Brain microvascular endothelial cell (primary cell): ENCODE results near the gene MID1.
A peak's percentile ranks its signal among the peaks of the same experiment; 100 is the strongest.
"Not testable (repeated sequence)": the region's sequence is repeated elsewhere in the genome, so short reads cannot be mapped to it uniquely, and the experiment has no call there.

Experiments used
- DNase-seq: peaks from one replicate; pipeline ENCODE4 v3.0.0-alpha.2; 2020
- H3K27ac ChIP-seq: fragments of 250-450 bp; sonication (Bioruptor Pico); 2 replicates; pipeline ENCODE4 v1.5.1; 2020; ENCODE audit warnings: mild to moderate bottlenecking, moderate library complexity
- H3K27me3 ChIP-seq: fragments of 250-450 bp; sonication (Bioruptor Pico); replicated peaks from 2 replicates; pipeline ENCODE4 v1.5.1; 2020; ENCODE audit warnings: mild to moderate bottlenecking
- H3K36me3 ChIP-seq: fragments of 250-450 bp; sonication (Bioruptor Pico); replicated peaks from 2 replicates; pipeline ENCODE4 v1.5.1; 2020; ENCODE audit warnings: mild to moderate bottlenecking
- H3K4me3 ChIP-seq: 2 replicates; pipeline ENCODE4 v1.5.1; 2011; ENCODE audit warnings: low read depth, mild to moderate bottlenecking, control low read depth, low read length, moderate library complexity
- in situ Hi-C: cut with HindIII; loops from 2 replicates; pipeline ENCODE4 v1.10.0; 2017; ENCODE audit warnings: low sequenced_read_pairs, low pct_ligation_motif_present
- TF ChIP-seq, protein P1 (sequence below): IDR thresholded peaks from 2 replicates; pipeline ENCODE4 v1.5.1; 2011; ENCODE audit warnings: low read depth, mild to moderate bottlenecking, moderate library complexity, low read length, control low read depth, inconsistent platforms; ENCODE audit errors: missing control alignments

MID1 gene

DNA sequence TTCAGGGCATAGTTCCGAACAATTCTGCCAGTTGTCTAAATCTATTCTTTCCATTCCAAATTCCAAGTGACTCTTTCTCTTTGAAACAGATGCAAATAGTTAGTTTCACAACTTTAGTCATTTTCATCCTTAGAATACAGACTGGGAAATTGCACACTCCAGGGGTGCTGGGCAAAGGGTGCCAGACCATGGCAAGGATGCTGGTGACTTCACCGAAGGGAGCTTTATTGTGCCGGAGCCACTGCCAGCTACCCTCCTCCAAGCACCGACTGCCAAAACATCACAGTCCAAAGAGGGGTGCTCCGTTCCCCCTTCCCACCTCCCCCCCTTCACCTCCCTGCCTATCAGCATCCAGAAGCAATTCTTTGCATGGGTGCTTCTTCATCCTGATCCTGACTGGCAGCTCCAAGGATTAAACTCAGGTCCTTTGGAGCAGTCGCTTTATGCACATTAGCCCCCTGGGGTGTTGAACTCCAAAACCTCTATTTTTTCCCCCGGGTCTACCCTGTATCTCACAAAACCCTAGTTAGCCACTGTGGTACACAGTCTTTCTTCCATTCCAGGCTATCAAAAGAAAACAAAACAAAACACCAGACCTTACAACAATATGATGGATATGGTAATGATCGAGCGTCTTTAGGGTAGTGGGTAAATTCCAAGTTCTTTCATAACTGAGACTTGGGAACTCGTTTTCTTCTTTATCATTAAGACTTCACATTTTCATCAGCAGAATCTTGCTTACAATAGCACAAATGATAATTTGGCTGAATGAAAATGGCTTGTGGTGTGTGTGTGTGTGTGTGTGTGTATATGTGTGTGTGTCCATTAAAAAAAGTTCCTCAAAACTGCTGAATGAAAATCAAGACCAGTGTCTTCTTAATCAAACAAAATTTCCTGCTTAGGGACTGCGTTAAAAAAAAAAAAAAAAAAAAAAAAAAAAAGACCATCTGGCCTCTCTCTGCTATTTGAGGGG is 28.7 kb downstream of the MID1 start:
- H3K27me3 ChIP-seq = no peaks in the 10 kb centered on the region
- DNase-seq = no peak
- TF ChIP-seq, protein P1, sequence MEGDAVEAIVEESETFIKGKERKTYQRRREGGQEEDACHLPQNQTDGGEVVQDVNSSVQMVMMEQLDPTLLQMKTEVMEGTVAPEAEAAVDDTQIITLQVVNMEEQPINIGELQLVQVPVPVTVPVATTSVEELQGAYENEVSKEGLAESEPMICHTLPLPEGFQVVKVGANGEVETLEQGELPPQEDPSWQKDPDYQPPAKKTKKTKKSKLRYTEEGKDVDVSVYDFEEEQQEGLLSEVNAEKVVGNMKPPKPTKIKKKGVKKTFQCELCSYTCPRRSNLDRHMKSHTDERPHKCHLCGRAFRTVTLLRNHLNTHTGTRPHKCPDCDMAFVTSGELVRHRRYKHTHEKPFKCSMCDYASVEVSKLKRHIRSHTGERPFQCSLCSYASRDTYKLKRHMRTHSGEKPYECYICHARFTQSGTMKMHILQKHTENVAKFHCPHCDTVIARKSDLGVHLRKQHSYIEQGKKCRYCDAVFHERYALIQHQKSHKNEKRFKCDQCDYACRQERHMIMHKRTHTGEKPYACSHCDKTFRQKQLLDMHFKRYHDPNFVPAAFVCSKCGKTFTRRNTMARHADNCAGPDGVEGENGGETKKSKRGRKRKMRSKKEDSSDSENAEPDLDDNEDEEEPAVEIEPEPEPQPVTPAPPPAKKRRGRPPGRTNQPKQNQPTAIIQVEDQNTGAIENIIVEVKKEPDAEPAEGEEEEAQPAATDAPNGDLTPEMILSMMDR = no peak
- no peaks in the 10 kb centered on the region for H3K36me3 ChIP-seq
- in situ Hi-C loops = no loop called here
- no peak overlapping the region for H3K27ac ChIP-seq
- no peak overlapping the region for H3K4me3 ChIP-seq

DNA sequence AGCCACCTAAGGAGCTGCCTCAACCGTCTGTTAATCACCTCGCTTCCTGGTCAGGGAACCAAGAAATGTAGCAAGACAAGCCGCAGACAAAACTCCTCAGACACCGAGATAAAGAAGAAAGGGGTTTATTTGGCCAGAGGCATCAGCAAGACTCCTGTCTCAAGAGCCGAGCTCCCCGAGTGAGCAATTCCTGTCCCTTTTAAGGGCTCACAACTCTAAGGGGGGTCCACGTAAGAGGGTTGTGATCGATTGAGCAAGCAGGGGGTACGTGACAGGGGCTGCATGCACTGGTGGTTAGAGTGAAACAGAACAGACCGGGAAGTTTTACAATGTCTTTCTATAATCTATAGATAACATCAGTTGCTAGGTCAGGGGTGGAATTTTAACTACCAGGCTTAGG is 30.6 kb downstream of the MID1 start:
- H3K27me3 ChIP-seq, H3K4me3 ChIP-seq, DNase-seq, H3K36me3 ChIP-seq, in situ Hi-C loops, H3K27ac ChIP-seq: not testable (repeated sequence)

DNA sequence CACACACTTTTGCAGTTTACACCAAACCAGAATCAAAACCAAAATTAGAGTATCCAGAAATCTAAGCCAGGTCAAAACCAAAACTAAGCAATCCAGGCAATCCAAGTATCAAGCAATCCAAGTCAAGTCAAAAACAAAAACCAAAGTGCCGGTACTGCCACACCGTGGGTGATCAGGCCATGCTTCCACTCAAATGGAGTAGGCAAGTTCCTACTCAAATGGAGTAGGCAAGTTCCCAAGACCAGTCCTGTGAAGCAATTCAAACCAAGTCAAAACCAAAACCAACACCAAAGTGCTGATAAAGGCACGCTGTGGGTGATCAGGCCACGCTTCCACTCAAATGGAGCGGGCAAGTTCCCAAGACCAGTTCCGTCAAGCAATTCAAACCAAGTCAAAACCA is 31.3 kb downstream of the MID1 start:
- no peaks in the 10 kb centered on the region for H3K36me3 ChIP-seq
- H3K27me3 ChIP-seq = no peaks in the 10 kb centered on the region
- no peak overlapping the region for H3K27ac ChIP-seq
- in situ Hi-C loops = no loop called here
- TF ChIP-seq, protein P1 = no peak
- no peak overlapping the region for H3K4me3 ChIP-seq
- DNase-seq = no peak

DNA sequence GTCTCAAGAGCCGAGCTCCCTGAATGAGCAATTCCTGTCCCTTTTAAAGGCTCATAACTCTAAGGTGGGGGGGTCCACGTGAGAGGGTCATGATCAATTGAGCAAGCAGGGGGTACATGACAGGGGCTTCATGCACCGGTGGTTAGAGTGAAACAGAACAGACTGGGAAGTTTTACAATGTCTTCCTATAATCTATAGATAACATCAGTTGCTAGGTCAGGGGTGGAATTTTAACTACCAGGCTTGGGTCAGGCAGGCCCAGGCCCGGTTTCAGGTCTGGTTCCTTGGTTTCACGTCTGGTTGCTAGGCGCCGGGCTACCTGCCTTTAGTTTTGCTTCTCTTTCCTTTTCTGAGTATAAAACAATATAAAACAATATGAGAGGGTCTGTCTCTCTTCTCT is 35.5 kb downstream of the MID1 start:
- H3K27me3 ChIP-seq, H3K4me3 ChIP-seq, H3K36me3 ChIP-seq, DNase-seq, in situ Hi-C loops, H3K27ac ChIP-seq: not testable (repeated sequence)

DNA sequence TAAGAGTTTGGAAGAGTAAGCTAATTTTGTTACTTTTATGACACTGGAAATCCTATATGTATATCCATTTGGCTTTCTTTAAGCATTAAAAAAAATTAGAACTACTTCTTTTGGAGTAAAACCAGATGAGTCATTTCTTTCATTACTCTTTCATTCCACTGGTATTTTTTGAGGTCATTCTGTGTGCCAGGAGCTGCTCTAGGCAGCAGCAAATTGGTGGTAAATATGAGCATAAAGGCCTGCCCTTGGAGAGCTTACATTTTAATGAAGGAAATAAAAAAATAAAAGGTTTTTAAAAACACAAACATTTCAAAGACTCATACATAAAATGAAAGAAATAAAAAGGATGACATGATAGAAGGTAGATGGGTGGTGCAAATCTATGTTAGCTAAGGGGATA is 37.4 kb downstream of the MID1 start:
- Histone ChIP-seq H3K4me3 (no peak overlapping the region), H3K36me3 (no peaks in the 10 kb centered on the region), H3K27me3 (no peaks in the 10 kb centered on the region), H3K27ac (no peak overlapping the region)
- TF ChIP-seq, protein P1 = no peak
- in situ Hi-C loops = no loop called here
- DNase-seq = no peak

DNA sequence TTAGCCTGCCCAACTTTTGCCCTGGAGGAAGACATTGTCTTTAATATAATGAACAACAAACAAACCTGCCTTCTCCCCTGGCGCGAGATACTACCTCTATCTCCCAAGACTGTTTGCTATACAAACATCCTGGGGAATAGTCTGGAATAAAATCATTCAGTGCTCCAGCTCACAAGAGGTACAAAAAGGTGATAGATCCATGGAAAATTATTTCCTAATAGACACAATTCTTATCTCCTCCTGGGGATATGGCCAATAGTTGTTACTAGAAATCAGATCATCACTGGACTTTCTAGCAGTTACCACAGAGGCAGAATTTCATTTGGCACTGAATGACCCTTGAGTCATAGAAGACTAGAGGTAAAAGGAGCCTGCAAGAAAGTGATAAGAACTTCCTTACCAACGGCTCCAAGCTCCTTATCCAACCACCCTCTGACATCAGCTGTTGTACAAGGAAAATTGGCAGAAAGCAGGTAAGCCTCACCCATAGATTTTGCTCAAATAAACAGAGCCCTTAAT is 38.1 kb downstream of the MID1 start:
- in situ Hi-C loops = no loop called here
- no peak overlapping the region for H3K4me3 ChIP-seq
- peak; percentile 47 for DNase-seq
- peak overlapping the region; percentile 17 for H3K27ac ChIP-seq
- H3K36me3 ChIP-seq = no peaks in the 10 kb centered on the region
- TF ChIP-seq, protein P1 = no peak
- no peaks in the 10 kb centered on the region for H3K27me3 ChIP-seq
